ENCODE data around the gene CNPY4. TPM values are rescaled to one million over a fixed set of nuclear protein-coding genes. Genes with fewer than 3 reads are reported as not detected.

The CNPY4 gene
- total RNA-seq, 1 donor from 2014 or later = 2.4 TPM

DNA sequence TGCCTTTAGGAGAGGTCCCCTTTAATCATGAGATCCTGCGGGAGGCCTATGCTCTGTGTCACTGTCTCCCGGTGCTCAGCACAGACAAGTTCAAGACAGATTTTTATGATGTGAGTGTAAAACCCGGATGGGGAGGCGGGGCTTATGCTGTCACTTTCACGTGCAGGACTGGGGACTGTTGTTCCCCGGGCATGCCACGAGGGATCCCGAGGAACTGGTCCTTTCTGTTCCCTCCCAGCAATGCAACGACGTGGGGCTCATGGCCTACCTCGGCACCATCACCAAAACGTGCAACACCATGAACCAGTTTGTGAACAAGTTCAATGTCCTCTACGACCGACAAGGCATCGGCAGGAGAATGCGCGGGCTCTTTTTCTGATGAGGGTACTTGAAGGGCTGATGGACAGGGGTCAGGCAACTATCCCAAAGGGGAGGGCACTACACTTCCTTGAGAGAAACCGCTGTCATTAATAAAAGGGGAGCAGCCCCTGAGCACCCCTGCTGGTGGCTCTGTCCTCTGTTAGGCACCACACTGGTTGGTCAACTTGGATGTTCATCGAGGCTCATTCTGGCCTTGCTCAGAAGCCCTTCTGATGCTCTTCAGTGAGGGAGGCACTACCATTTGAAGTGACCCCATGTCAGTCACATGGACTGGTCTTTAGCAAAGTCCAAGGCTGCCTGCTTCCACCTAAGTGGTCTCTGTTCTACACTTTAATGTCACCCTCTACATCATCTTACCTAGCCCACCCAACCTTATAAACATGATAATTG lies 27.8 kb upstream of the CNPY4 start:
- ATAC-seq = no peak

DNA sequence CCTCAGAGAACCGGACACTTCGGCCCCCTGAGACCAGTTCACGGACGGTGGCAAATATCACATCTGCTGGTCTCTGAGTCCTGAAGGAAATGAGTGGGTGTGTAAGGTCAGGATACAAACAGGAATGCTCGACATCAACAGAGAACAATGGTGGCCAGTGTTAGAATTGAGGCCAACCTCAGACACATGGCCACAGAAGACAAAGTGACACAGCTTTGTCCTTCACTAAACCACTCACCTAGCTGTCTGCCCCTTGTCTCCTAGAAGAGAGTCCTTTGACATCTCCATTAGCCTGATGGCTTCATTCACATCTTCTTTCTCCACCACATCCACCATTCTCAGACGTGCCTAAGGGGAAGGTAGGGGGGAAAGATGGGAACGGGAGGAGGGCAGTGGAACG lies 26.4 kb upstream of the CNPY4 start:
- ATAC-seq = no peak

More for the DNA sequence above, 27.8 kb upstream of the CNPY4 start:
- no peak for DNase-seq (ENCODE audit: low spot score)

DNA sequence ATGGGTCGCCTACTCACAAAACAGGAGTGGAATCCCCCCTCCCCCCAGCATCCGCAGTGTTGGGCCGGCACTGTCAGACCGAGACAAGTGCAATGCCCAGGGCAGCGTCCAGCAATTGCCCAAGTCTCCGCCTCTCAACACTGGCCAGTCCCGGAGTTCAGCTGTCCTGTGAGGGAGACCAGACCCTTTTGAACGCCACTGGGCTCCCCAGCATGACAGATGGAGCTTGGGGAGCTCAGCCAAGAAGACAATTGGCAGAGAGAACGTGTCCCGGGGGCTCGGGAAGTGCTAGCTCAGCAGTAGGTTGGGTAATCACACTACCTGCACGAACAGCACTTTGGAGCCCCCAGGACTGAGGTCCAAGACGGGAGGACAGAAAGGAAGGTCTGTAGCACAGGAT lies 25.9 kb upstream of the CNPY4 start:
- no peak for DNase-seq (ENCODE audit: low spot score)
- ATAC-seq = peak; percentile 7

More for the DNA sequence above, 26.4 kb upstream of the CNPY4 start:
- DNase-seq (ENCODE audit: low spot score) = no peak

DNA sequence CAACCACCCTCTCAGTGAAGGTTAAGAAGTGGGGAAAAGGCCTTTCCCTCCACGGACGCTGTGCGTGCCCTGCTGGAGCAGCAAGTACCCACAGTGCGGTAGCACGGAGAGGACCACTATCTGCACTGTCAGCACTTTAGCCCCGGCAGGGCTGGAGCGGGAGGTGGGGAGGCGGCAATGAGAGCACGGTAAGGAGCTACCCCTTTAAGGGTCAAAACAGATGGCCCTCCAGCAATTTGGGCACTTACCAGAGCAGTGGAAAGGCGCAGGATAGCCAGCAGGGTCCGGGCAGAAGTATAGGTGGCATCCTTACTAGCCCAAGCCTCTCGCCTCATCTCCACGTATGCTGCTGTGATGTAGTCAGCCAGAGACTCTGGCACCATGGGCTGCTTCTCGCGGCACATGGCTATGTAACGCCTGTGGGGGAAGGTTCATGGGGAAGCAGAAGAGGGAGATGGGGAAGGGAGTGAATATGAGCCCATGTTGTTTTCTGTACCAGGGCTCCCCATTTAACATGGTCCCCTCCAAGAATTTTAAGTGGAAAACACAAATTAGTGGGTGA lies 25.4 kb upstream of the CNPY4 start:
- no peak for DNase-seq (ENCODE audit: low spot score)
- no peak for ATAC-seq

DNA sequence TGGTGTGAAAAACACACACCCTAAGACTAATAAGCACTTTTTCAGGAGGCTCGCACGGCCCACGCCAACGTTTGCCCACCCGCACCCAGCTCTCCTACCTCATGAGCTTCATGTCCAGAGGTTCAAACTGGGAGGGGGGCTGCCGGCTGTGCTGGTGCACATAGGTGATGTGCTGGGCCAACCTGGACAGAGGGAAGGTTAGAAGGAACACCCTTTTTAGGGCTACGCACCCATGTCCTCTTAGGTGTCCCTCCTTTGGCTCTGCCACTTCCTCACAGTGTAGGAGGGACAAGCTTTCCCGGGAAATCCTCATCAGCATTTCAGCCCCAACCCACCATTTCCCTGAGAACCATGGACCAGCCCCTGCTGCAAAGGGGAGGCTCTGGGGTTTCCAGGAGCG lies 24.1 kb upstream of the CNPY4 start:
- no peak for DNase-seq (ENCODE audit: low spot score)
- ATAC-seq = no peak

DNA sequence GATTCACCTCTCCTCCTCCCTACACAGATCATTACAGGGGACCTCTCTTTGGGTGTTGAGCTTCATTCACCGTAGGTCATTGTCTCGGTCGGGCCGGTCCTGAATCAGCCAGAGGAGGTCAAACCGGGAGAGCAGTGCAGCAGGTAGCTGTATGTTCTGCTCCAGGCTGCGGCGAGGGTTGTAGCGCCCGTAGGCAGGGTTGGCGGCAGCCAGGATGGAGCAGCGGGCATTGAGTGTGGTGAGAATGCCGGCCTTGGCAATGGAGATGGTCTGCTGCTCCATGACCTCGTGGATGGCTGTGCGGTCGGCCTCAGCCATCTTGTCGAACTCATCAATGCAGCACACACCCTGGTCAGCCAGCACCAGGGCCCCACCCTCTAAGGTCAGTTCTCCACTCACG lies 23.7 kb upstream of the CNPY4 start:
- no peak for ATAC-seq
- no peak for DNase-seq (ENCODE audit: low spot score)

DNA sequence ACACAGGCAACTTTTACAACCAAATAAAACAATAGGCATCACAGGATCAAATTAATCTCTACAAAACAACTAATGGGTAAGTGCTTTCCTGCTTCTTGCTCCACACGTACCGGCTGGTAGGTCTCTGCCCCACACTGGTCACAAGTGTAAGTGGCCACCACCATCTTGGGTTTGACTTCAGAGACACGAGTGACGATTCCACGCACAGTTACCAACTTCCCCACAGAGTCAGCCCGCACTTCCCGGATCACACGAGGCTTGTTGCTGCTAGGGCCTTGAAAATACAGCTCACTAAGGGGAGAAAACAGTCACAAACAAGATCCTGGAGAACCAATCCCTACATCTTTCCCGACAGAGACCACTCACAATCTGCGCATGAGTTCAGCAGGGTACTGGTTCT lies 20.5 kb upstream of the CNPY4 start:
- ATAC-seq (no peak), DNase-seq (ENCODE audit: low spot score) (no peak)

DNA sequence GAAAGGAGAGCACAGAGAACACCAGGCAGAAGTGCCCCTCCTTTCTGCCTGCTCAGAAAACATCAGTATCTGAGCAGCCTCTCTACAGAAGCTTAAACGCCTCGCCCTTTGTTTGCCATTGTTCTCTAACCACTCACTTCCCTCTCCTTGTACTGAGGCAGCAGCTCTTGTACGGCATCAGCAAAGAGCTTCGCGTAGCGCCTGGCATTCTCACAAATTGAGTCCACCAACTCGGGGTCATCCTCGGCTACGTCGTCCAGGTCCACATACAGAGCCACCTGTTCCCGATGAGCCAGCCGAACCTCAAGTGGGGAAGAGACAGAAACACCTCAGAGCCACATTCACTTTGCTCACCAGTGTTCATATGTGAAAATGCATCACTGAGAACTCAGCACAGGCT lies 20.0 kb upstream of the CNPY4 start:
- DNase-seq (ENCODE audit: low spot score) (no peak), ATAC-seq (no peak)

DNA sequence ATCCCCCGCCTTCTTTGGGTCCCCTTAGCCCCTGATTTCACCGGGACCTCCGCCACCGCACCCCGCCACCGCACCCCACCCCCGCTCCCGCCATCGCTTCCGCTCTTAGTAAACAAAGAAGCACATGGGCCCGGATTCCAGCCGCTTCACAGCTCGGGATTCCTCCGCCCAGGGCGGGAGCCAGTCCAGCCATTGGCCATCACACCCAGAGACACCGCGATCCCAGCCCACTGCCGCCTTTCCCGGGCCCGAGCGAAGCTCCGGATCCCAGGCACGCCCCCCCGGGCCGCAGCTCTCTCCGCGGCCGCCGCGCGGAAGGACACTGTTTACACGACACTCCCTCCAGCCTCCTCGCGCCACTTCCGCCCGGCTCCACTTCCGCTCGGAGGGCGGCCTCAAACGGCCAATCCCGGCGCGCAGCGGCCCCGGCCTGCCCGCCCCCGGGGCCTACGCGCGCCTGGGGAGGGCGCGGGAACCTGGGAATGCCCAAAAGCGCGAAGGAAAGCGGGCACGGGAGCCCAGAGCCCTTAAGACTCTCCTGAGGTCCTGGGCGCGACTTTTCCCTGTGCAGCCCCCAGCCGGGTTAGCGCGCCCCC lies 18.9 kb upstream of the CNPY4 start:
- DNase-seq (ENCODE audit: low spot score) (peak; percentile 92), ATAC-seq (peak; percentile 89)

DNA sequence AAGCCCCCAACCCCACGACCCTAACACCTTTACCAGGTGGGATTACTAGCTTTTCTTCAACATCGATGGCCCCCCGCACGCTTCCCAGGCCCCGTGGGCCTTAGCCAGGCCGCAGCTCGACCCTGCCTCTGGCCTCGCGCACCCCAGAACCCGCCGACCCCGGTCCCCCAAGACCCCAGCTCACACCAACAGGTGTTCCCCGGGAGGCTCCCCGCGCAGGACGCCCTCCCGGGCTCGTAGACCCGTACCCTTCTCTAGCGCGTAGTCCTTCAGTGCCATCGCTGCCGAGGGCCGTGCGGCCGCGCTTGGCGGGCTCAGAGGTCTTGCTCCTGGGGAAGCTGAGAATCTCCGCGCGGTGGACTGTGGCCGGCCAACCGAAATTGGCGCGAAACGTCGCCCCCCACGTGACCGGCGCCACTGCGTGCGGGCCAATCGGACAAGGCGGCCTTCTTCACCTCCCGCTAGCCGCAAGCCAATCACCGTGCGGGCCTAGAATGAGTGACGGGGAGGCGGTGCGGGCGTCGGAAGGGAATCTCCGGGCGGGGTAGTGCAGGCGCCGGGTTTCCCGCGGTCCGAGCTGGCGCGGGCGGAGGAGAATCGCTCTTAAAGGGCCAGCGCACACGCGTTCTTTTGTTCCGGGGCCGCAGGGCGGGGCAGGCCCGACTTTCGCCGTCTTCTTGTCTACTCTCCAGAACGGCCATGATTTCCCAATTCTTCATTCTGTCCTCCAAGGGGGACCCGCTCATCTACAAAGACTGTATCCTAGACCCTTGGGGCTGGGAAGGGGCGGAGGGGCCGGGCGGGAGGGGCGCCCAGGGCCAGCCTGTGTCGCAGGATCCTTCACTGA lies 18.2 kb upstream of the CNPY4 start, which contains the start of the genes AP4M1 and MCM7:
AP4M1 (plus strand) TSS at position 628 of the 847 bp plus-strand sequence; CDS start at position 700, 72 bp downstream.
MCM7 (minus strand) TSS at position 382 of the 847 bp plus-strand sequence; CDS start at position 279, 103 bp downstream.
- DNase-seq (ENCODE audit: low spot score) (peak; percentile 99), ATAC-seq (peak; percentile 87)

DNA sequence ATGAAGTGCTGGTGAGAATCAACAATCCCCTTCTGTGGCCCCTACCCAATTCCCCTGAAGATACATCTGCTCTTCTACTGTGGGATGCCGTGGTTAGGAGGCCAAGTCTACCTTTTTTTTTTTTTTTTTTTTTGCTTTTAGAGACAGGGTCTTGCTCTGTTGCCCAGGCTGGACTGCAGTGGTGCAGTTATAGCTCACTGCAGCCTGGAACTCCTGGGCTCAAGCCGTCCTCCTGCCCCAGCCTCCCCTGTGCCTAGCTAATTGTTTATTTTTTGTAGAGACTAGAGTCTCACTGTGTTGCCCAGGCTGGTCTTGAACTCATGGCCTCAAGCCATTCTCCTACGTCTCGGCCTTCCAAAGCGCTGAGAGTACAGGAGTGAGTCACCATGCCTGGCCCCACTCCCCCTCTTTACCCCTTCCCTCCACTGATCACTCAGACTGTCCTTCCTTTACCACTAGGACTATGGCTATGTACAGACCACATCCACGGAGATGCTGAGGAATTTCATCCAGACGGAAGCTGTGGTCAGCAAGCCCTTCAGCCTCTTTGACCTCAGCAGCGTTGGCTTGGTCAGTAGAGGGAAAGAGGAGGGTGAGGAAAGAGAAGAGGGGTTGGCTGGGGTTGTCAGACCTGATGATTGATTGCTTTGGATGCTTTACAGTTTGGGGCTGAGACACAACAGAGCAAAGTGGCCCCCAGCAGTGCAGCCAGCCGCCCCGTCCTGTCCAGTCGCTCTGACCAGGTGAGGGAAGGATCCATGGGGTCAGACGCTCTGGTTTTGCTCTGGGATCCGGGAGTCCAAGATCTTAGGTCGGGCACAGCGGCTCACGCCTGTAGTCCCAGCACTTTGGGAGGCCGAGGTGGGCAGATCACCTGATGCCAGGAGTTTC lies 16.2 kb upstream of the CNPY4 start:
- DNase-seq (ENCODE audit: low spot score) (no peak), ATAC-seq (no peak)

DNA sequence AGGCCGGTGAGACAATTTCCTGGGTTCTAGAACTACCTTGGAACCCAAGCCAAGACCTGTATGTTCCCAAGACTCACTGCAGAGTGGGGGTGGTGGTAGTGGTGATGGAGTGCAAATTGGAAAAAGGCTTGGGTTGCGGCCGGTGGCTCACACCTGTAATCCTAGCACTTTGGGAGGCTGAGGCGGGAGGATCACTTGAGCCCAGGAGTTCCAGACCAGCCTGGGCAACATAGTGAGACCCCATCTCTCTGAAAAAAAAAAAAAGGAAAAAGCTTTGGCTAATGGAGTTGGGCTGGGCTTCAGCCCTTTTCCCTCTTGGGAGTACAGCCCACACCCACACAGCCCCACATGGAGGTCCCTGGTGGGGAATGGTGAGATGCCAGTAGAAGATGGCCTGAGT lies 13.9 kb upstream of the CNPY4 start:
- DNase-seq (ENCODE audit: low spot score) (no peak), ATAC-seq (no peak)

DNA sequence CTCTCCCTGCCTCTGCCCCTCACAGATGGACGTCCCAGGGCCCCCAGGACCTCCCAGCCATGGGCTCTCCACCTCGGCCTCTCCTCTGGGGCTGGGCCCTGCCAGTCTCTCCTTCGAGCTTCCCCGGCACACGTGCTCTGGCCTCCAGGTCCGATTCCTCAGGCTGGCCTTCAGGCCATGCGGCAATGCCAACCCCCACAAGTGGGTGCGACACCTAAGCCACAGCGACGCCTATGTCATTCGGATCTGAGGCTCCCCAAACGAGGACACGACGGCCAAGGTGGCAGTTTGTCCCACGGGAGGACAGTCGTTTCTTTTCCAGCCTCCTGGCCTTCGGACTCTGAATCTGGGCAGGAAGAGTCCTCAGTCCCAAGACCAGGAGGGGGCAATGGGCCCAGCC lies 12.8 kb upstream of the CNPY4 start:
- DNase-seq (ENCODE audit: low spot score) = no peak

DNA sequence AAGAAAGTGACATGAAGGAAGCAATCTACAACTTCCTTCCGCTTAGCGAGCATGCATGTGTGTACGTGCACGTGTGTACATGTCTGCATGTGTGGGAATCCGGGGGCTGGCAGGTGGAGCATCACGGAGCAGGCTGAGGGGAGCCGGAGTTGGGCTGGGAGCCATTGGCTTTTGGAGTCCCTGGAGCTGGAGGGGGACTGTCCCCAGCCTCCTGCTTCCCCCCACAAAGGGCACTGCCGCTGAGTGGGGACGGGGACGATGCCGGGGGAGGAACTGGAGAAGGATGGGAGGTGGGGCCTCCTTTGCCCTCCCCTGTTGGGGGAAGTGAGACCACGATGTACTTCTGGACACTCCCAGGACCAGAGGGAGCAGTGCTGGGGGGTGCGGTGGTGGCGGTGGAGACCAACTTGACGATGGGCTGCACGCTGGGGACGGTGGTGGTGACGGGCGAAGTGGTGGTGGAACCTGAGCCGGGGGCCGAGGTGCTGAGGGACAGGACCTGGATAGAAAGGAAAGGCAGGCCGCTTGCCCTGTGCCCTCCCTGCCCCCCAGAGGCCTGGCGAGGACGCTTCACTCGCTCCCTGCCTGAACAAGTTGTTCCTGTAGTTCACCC lies 12.2 kb upstream of the CNPY4 start:
- no peak for DNase-seq (ENCODE audit: low spot score)

More for the DNA sequence above, 12.8 kb upstream of the CNPY4 start:
- ATAC-seq = no peak

DNA sequence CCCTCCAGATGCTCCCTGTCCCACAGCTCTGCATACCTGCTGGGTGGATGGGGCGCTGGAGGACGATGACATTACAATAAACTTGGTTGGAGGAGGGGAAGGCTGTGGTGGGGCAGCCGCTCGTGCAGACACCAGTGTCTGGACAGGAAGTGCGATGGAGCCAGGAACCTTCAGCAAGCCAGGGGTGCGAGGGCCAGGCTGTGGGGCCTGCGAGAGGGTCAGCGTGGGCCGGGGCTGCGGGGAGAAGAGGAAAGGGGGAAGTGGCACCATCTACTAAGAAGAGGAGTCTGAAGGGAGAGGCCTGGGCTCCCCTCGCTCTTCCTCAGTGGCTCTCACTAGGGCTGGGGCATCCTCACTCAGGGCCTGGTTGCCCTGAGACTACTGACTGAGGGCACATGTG lies 11.5 kb upstream of the CNPY4 start:
- ATAC-seq = peak; percentile 9
- no peak for DNase-seq (ENCODE audit: low spot score)

More for the DNA sequence above, 12.2 kb upstream of the CNPY4 start:
- ATAC-seq = peak; percentile 25

DNA sequence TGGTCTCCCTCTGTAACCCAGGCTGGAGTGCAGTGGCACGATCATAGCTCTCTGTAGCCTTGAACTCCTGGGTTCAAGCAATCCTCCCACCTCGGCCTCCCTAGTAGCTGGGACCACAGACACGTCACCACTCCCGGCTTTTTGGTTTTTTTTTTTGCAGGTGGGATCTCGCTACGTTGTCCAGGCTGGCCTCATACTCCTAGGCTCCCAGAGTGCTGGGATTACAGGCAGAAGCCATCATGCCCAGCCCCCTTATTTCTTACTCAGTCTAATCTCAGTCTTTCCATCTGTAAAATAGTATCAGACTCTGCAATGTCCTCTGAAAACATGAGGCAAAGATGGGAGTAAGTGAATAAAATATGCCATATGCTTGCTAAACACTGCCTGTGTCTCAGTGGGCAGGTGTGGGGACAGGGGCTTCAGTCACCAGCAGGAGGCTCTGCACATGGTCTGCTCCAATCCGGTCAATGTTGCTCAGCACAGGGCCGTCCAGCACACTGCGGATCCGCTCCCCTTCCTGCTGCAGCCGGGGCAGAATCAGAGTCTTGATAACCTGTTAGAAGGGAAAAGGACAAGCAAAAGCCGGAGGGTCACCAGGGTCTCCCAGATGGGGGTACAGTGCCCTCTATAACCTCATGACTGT lies 9.8 kb upstream of the CNPY4 start:
- no peak for ATAC-seq

DNA sequence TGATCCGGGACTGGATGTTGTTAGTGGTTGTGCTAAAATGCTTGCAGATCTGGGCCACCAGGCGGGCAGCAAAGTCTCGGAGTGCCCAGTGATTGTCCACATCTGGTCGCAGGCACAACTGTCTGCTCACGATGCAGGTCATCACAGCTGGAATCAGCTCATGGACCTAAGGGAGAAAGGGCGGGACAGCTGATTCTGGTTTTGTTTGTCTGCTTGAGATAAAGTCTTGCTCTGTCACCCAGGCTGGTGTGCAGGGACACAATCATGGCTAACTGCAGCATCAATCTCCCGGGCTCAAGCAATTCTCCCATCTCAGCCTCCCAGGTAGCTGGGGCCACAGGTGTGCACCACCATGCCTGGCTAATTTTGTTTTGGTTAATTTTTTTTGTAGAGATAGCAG lies 8.3 kb upstream of the CNPY4 start:
- DNase-seq (ENCODE audit: low spot score) = no peak
- ATAC-seq = no peak

More for the DNA sequence above, 9.8 kb upstream of the CNPY4 start:
- no peak for DNase-seq (ENCODE audit: low spot score)

DNA sequence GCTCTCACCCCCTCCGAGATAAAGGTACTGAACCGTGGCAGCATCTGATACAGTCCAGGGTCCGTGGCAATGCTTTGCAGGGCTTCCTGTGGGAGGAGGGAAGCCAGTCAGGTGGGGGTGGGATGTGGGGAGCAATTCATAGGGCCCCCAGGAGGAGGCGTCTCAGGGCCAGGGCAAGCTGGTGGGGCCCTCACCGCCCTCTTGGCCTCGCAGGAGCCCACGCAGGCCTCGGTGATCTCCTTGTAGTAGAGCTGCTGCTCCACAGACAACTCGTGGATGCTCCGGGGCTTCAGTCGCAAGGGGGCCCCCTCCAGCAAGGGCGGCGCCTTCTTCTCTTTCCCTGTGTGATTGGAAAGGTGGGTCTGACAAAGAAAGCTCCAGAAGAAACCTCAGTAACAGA lies 7.5 kb upstream of the CNPY4 start:
- ATAC-seq = no peak
- DNase-seq (ENCODE audit: low spot score) = no peak

DNA sequence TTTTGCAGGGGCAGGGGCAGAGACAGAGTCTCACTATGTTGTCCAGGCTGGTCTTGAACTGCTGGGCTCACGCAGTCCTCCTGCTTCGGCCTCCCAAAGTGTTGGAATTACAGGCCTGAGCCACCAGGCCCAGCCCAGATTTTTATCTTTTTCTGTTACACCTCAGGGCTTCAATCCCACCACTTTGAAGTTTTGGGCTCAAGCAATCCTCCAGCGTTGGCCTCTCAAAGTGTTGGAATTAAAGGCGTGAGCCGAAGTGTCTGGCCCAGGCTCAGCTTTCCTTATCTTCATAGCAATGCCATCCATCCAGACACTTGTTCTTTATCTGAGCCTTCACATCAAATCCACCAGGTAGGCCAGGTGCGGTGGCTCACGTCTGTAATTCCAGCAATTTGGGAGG lies 4.4 kb upstream of the CNPY4 start:
- ATAC-seq (no peak), DNase-seq (ENCODE audit: low spot score) (no peak)
